ENCODE measurements around the gene COX19.

DNA sequence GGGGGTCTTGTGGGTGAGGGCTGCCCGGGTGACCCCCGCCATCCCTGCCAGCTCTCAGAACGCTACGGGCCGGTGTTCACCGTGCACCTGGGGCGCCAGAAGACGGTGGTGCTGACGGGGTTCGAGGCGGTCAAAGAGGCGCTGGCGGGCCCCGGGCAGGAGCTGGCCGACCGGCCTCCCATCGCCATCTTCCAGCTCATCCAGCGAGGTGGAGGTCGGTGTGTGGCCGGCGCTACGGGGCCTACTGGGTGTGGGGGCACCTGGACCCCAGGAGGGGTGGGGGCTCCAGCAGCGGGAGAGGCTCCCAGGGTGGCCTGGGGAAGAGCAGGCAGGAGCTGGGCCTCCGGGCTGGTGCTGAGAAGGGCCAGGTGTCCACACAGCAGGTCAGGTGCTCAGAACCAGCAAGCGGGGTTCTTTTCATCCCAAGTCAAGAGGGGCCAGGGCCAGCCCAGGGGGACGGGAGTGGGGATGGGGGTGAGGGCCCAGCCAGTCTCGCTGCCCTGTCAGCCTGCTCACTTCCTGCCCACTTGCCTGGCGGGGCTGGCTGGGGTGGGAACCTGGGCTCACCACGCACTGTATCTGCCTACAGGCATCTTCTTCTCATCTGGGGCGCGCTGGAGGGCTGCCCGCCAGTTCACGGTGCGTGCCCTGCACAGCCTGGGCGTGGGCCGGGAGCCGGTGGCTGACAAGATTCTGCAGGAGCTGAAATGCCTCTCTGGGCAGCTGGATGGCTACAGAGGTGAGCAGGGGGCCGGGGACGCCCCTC is 9.2 kb upstream of the COX19 start:
- TF ChIP-seq CTCF (IDR thresholded peaks at IDR 0.05; ENCODE audit: low read depth, low read length) (no peak), POLR2A (IDR thresholded peaks at IDR 0.05; ENCODE audit: extremely low read depth, insufficient read length) (no peak)

Data from NB4 (cell line).